ENCODE results near the gene UCK2. TPM values are rescaled to one million over a fixed set of nuclear protein-coding genes. Genes with fewer than 3 reads are reported as not detected.

The UCK2 gene
- total and polyA plus RNA-seq, 9 of the 15 experiments (the other 6 are each of a cell fraction or from before 2014, with no cell fraction given), result 71.6 to 145 (median 95.8) TPM

DNA sequence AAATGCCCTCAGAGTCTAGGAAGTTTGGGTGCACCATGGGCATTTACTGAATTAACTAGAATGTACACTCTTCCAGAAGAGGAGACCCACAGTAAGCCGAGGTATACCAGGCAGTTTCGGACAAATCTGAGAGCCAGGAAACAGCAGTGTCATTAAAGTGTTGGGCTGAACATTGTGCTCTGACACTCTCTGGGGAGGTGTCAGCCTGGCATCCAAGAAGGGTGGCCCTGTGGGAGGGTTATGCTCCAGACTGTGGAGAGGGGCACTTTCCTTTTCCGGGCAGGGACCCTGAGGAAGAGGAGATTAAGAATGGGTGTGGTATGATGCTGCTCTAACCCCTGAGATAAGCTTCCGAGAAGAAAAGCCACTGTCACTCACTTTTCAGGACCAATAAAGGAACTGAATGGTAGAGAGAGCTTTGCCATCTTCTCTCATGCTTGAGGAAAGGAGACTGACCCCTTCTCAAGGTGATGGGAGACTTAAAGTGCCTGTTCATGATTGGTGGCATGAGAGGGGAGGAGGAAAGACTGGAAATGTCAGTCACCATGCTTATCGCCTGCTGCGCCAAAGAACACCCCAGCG, 98.2 kb downstream of the UCK2 start:
- ATAC-seq (peak; percentile 19), FAIRE-seq (peak; percentile 40), DNase-seq (ENCODE audit: extremely low read depth in 1 of 4, low spot score in 3 of 4) (peak in 1 of 4 experiments; percentile 17)
- intact Hi-C loops (cut with micrococcal nuclease), result loop anchor here (2.0 to 5.0 kb wide), 5 partner anchors 91 to 1133 kb away; partner anchors contain the start of gene FAM78B
- Histone ChIP-seq H3K4me3 (no peak overlapping the region), H3K27me3 (ENCODE audit: control insufficient read depth in 2 of 2, insufficient read depth in 2 of 2, low read length in 2 of 2) (no peaks in the 10 kb centered on the region), H3K4me1 (replicated peaks in 1 of 2; ENCODE audit: control insufficient read depth in 2 of 2, insufficient read depth in 2 of 2, low read length in 2 of 2) (peaks cover 5 to 7% of the 10 kb centered on the region in 2 experiments; a peak in 3 of 5 replicates), H3K27ac (ENCODE audit: extremely low read depth, low read depth, low read length) (no peak overlapping the region), H3K4me2 (ENCODE audit: insufficient read depth, low read length) (no peak overlapping the region), H3K36me3 (ENCODE audit: control insufficient read depth, insufficient read depth, low read length) (no peaks in the 10 kb centered on the region), H3K9me3 (replicated peaks; ENCODE audit: control insufficient read depth, insufficient read depth, low read depth, low read length) (no peaks in the 10 kb centered on the region), H4K20me1 (replicated peaks; ENCODE audit: control insufficient read depth, insufficient read depth, low read length) (0 out of 2 replicates have a peak, but pooled peaks cover 7% of the 10 kb centered on the region), H3K79me2 (ENCODE audit: control insufficient read depth, insufficient read depth, low read length) (no peaks in the 10 kb centered on the region), H3K9ac (ENCODE audit: insufficient read depth in 1 of 2, low read depth in 2 of 2, low read length in 2 of 2) (no peak overlapping the region; a peak in 1 of 4 replicates), H2AFZ (ENCODE audit: low read depth, low read length) (no peak overlapping the region), H3K9me1 (ENCODE audit: control insufficient read depth, insufficient read depth, low read length) (no peaks in the 10 kb centered on the region)
- 3% methylated on average over 7 of the region's 7 CpGs for WGBS (ENCODE audit: insufficient coverage, low coverage, missing lambda C conversion rate)
- POLR2A ChIA-PET, result interaction anchor here (1.0 to 1.6 kb wide), 4 partner anchors 8 to 507 kb away, joined by 3 to 8 read pairs (median 6); no protein-coding TSS in a partner anchor
- no TSS peak for BruUV-seq (replicated peaks)
- in situ Hi-C loops (cut with MboI), result no loop called here
- CTCF ChIA-PET (ENCODE audit: low intra/inter-chr PET ratio), result interaction anchor here (0.7 kb wide), 1 partner anchor 507 kb away, joined by 3 read pairs; no protein-coding TSS in a partner anchor
- no peak for TF ChIP-seq CCAR2 (IDR thresholded peaks at IDR 0.05; ENCODE audit: low read depth, low read length)
- TF ChIP-seq TEAD1 (CRISPR knock-in tag; IDR thresholded peaks at IDR 0.05), result no peak
- TF ChIP-seq STAT5A (IDR thresholded peaks at IDR 0.05; ENCODE audit: borderline replicate concordance, low read length), result 0 out of 2 replicates have a peak, but pooled peaks have one; percentile 17
- no peak for TF ChIP-seq PHF8 (IDR thresholded peaks at IDR 0.05; ENCODE audit: borderline replicate concordance, low read length)
- TF ChIP-seq, protein P1, sequence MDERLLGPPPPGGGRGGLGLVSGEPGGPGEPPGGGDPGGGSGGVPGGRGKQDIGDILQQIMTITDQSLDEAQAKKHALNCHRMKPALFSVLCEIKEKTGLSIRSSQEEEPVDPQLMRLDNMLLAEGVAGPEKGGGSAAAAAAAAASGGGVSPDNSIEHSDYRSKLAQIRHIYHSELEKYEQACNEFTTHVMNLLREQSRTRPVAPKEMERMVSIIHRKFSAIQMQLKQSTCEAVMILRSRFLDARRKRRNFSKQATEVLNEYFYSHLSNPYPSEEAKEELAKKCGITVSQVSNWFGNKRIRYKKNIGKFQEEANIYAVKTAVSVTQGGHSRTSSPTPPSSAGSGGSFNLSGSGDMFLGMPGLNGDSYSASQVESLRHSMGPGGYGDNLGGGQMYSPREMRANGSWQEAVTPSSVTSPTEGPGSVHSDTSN (CRISPR knock-in tag; IDR thresholded peaks at IDR 0.05; ENCODE audit: low read depth), result no peak
- TF ChIP-seq, protein P1 (tag; conservative IDR thresholded peaks at IDR 0.05; ENCODE audit: low read depth), result 0 out of 2 replicates have a peak, but pooled peaks have one; percentile 42
- TF ChIP-seq, protein P2, sequence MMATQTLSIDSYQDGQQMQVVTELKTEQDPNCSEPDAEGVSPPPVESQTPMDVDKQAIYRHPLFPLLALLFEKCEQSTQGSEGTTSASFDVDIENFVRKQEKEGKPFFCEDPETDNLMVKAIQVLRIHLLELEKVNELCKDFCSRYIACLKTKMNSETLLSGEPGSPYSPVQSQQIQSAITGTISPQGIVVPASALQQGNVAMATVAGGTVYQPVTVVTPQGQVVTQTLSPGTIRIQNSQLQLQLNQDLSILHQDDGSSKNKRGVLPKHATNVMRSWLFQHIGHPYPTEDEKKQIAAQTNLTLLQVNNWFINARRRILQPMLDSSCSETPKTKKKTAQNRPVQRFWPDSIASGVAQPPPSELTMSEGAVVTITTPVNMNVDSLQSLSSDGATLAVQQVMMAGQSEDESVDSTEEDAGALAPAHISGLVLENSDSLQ (IDR thresholded peaks at IDR 0.05), result peak; percentile 93
- TF ChIP-seq ARID1B (IDR thresholded peaks at IDR 0.05), result peak; percentile 13; the same call in 1 of the 2 replicates

Data from K562 (cell line).